Occipital lobe (tissue), 2 donors: ENCODE results near the gene TUBA1C. TPM values are rescaled to one million over a fixed set of nuclear protein-coding genes. Genes with fewer than 3 reads are reported as not detected.

Experiments
- DNase-seq: peaks from one replicate; lab custom pipeline; 2025; lab: John Stamatoyannopoulos, UW
- total RNA-seq: library from RNA; depleted of rRNA; stranded (reverse); fragments of >200 nt; gene quantifications from one replicate; pipeline ENCODE4 v1.2.3, GENCODE V29; 2014

The TUBA1C gene
- total RNA-seq, 1 donor from 2014 or later, result 33.5 TPM

DNA sequence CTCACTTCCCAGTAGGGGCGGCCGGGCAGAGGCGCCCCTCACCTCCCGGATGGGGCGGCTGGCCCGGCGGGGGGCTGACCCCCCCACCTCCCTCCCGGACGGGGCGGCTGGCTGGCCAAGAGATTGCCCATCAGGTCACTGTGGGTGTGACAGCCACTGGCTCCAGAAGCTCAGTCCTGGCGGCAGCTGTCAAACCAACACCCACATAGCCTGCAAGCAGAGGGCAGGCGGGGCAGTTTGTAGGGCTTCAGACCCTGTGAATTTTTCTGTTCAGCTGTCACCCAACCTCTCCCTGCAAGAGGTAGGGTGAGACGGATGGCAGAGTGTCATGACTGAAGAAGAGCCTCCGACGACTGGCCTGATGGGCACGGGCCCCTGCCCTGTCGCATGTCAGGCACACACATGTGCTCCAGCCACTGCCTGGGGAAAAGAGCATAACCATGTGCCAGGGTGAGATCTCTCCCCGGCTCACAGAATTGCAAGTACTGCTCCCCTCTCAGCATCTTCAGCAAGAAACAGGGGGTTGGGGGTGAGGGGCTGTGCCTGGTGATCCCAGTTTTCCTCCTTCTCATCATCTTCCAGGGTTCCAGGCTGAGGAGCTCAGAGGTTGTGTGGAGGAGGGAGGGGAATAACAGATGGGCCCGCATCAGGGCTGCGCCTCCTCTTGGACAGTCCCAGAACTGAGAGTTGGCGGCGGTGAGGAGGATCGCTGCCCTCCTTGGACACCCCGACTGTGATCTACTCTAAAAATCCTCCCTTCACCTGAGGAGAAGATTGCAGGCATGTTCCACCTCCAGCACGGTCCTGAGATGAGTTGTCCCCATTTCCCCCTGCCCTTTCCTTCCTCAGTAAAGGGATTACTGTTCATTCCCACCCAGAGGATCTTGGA lies 18.9 kb downstream of the TUBA1C start:
- DNase-seq, result no peak

- no peak for DNase-seq
Measured at GRCh38 chr12:49284672-49285071, 19.8 kb downstream of the TUBA1C start.

- DNase-seq, result no peak
Measured at GRCh38 chr12:49287876-49288275, 23.0 kb downstream of the TUBA1C start.

DNA sequence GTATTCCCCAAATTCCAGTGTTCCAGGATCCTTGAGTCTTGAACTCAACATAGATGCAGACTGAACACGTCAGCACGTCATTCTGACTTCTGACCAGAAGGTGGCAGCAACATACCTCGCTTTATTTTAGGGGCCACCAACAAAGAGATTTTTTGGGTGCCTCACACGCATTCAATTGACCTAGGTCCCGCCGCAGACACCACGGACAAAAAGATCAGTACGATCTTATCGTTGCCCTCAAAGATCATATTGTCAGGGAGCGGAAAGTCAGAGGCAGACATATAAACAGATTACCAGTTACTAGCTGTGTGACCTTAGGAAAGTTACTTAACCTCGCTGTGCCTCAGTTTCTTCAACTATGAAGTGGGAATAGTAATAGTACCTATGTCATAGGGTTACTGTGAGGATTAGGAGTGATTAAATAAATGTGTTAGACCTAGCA lies 23.6 kb downstream of the TUBA1C start:
- peak; percentile 7 for DNase-seq

GRCh38 chr12:49288922-49289555 lies 24.2 kb downstream of the TUBA1C start:
- no peak for DNase-seq

DNA sequence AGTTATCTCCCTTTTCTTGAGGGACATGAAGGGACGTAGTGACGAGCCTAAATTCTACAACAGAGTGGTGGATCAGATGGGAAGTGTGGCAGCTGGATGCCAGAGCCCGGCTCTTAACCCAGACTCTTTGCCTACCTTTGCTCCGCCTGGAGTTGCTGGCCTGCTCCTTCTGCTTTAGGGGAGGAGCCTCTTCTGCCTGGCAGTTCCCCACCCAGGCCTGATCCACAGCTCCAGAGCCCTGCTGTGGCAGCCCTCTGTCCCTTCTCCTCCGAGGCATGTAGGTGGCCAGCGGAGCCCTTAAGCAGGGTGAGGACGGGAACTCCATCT lies 27.8 kb downstream of the TUBA1C start:
- DNase-seq, result no peak

DNA sequence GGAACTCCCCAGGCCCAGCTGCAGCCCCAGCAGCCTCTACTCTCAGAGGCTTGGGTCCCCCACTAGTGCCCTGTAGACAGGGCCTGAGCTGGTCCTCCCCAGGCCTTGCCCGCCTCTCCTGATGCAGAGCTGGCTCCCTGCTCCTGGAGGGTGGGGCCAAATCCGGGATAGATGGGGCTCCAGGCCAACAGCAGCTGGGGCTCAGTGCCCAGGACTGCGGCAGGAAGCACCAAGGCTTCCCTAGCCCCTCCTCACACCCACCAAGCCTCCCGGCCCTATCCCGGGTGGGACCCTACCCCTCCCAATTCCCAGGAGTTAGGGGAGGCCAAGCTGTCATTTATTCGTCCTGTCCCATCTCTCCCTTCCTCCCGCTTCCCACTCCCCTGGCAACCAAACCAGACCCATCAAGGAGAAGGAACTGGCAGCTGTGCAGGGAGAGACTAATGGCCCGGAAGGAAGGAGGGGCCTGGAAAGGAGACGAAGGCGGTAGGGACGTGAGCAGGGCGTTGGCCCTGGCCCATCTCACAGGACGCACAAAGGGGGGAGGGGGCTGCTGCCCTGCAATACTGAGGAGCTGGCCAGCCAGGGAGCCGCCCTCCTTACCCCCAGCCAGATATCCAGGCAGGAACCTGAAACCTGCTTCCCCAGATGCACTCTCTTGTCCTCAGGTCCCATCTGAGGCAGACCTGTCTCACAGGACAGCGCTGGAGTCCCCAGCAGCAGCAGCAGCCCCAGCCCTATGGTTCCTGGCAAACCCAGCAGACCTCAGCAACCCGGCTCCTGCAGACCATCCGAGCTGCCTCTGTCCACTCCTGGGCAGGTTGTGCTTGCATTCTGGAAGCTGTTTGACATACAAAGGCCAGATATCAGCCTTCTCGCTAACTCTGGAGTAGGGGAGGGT lies 28.4 kb downstream of the TUBA1C start:
- no peak for DNase-seq

- DNase-seq, result no peak
Measured at GRCh38 chr12:49294086-49294803, 29.4 kb downstream of the TUBA1C start.

- DNase-seq, result no peak
Measured at GRCh38 chr12:49294804-49295081, 29.9 kb downstream of the TUBA1C start.

DNA sequence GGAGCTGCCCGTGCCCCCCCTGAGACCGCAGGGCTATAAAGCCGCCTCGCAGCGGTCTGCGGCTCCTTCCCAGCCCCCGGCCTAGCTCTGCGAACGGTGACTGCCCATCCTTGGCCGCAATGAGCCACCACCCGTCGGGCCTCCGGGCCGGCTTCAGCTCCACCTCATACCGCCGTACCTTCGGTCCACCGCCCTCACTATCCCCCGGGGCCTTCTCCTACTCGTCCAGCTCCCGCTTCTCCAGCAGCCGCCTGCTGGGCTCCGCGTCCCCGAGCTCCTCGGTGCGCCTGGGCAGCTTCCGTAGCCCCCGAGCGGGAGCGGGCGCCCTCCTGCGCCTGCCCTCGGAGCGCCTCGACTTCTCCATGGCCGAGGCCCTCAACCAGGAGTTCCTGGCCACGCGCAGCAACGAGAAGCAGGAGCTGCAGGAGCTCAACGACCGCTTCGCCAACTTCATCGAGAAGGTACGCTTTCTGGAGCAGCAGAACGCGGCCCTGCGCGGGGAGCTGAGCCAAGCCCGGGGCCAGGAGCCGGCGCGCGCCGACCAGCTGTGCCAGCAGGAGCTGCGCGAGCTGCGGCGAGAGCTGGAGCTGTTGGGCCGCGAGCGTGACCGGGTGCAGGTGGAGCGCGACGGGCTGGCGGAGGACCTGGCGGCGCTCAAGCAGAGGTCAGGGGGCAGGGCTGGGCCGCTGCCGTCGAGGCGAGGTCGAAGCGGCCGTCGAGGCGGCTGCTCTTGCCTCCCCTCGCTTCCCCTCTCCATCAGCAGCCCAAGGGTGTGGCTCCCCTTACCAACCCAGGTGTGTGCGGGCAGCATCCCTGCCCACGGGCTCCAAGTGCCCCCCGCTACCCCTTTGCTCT lies 30.4 kb downstream of the TUBA1C start, which contains the start of gene PRPH:
Gene PRPH (plus strand): TSS at position 66 of the 855 bp plus-strand sequence. CDS start 54 bp downstream, at position 120.
- DNase-seq, result no peak

- DNase-seq, result no peak
Measured at GRCh38 chr12:49296034-49296835, 31.4 kb downstream of the TUBA1C start.

DNA sequence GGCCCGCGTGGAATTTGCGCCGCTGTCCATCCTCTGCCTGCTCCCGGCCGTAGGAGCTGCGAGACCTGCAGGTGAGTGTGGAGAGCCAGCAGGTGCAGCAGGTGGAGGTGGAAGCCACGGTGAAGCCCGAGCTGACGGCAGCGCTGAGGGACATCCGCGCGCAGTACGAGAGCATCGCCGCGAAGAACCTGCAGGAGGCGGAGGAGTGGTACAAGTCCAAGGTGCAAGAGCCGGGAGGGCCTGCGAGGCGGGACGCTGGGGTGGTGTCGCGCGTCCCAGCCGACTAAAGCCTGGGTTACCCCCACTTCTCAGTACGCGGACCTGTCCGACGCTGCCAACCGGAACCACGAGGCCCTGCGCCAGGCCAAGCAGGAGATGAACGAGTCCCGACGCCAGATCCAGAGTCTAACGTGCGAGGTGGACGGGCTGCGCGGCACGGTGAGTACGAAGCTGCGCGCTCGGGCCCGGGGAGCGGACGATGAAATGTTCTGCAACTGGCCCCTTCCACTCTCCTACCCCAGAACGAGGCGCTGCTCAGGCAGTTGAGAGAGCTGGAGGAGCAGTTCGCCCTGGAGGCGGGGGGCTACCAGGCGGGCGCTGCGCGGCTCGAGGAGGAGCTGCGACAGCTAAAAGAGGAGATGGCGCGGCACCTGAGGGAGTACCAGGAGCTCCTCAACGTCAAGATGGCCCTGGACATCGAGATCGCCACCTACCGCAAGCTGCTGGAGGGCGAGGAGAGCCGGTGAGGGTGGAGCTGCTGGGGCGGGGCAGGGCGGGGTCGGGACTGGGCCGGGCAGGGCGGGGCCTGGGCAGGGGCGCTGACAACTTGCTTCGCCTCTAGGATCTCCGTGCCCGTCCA lies 32.2 kb downstream of the TUBA1C start:
- no peak for DNase-seq

DNA sequence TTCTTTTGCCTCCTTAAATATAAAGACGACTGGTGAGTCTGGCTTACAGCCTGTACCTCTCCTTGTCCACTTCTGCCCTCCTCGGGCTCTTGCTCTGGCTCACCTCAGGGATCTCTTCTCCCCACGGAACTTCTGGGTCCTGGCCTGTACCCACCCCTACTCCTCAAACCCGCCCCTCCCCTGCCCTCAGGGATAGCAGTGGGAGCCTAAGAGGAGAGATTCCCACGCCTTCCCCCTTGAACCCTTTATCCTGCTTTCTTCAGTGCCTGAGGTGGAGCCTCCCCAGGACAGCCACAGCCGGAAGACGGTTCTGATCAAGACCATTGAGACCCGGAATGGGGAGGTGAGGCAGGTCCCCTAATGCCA lies 32.8 kb downstream of the TUBA1C start:
- DNase-seq, result no peak

GRCh38 chr12:49298160-49298559 lies 33.3 kb downstream of the TUBA1C start:
- DNase-seq, result no peak

DNA sequence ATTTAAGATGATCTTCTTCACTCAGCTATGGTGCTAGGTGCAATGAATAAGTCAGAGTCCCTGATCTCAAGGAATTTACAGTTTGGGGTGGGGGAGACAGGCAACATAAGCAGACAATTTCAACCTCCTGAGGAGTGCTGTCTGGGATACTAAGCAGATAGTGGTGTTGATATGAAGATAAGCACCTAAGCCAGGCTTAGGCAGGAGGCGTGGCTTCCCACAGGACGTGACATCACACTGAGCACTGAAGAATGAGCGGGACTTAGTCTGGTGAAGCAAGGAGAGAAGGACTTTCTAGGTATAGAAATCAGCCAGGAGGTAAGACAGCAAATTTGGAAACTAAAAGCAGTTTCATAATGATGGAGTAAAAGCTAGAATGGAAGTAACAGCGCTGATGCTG lies 36.9 kb downstream of the TUBA1C start:
- no peak for DNase-seq

- DNase-seq, result no peak
Measured at GRCh38 chr12:49304161-49304560, 39.3 kb downstream of the TUBA1C start.

DNA sequence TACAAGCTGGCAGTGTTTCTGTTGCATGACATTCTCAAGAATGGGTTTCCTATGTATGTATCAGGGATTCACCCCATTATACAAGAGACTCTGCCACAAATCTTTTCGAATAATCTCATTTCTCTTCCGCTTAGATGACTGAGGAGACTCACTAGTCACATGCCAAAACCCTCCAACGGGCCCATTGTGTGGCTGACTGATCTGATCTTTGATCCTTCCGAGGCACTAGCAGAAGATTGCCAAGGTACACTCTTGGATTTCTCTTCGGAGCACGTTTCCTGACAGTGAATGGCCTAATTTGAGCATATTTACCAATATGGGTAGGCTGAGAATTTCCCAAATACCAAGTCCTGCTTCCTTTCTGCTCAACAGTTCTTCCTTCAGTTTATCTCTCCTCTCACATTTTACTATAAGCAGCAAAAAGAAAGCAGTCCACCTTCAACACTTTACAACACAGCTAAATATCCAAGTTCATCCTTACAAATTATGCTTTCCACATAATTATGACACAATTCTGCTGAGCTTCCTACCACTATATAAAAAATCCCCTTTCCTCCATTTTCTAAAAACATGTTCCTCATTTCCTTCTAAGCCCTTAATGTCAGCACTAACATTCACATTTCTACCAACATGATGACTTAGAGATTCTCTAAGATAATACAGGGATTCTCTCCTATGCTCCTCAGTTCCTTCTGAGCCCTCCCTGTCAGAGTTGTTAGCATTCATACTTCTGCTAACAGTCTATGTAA lies 41.1 kb downstream of the TUBA1C start:
- DNase-seq, result no peak

DNA sequence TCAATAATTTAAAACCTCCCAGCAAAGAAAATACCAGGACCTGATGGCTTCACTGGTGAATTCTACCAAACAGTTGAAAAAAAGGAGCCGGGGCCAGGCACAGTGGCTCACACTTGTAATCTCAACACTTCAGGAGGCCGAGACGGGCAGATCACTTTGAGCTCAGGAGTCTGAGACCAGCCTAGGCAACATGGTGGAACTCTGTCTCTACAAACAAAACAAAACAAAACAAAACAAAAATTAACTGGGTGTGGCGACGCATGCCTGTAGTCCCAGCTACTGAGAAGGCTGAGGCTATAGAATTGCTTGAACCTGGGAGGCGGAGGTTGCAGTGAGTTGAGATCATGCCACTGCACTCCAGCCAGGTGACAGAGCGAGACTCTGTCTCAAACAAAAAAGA lies 44.5 kb downstream of the TUBA1C start:
- no peak for DNase-seq
